CD14-positive monocyte (primary cell): ENCODE measurements around the gene DNAJB8. TPM values are rescaled to one million over a fixed set of nuclear protein-coding genes. Genes with fewer than 3 reads are reported as not detected.

ENCODE experiments used
- DNase-seq, 3 donors: peaks; one replicate each; pipeline ENCODE4 v3.0.0-alpha.2; 2011 to 2022
- H2AFZ ChIP-seq: 2 replicates; pipeline ENCODE4 v1.6.0; 2012; ENCODE audit warnings: mild to moderate bottlenecking, low read depth, low read length, inconsistent platforms; ENCODE audit not compliant: insufficient read depth, poor library complexity, severe bottlenecking
- H3K27ac ChIP-seq, 2 donors: 1 replicate in 1 of 2; 2 replicates in 1 of 2; pipeline ENCODE4 v1.5.1; 2012 to 2013; ENCODE audit warnings: low read length in 2 of 2, control low read depth in 1 of 2, inconsistent platforms in 1 of 2, low read depth in 1 of 2, mild to moderate bottlenecking in 1 of 2
- H3K27me3 ChIP-seq, 2 donors: one replicate each; pipeline versions ENCODE4 v1.6.0 to v1.6.1; 2011 to 2013; ENCODE audit warnings: low read length in 2 of 2; ENCODE audit not compliant: control insufficient read depth in 2 of 2, insufficient read depth in 2 of 2
- H3K36me3 ChIP-seq, 2 donors: replicated peaks in 1 of 2; 1 replicate in 1 of 2; 2 replicates in 1 of 2; pipeline versions ENCODE4 v1.5.1 to v1.6.1; 2012 to 2013; ENCODE audit warnings: low read length in 2 of 2, control low read depth in 1 of 2, inconsistent platforms in 1 of 2, mild to moderate bottlenecking in 1 of 2; ENCODE audit not compliant: insufficient read depth in 2 of 2, control insufficient read depth in 1 of 2
- H3K4me1 ChIP-seq, 2 donors: 1 replicate in 1 of 2; 2 replicates in 1 of 2; pipeline versions ENCODE4 v1.5.1 to v1.6.1; 2012 to 2013; ENCODE audit warnings: low read length in 2 of 2, control low read depth in 1 of 2, inconsistent platforms in 1 of 2, mild to moderate bottlenecking in 1 of 2, moderate library complexity in 1 of 2; ENCODE audit not compliant: insufficient read depth in 2 of 2, control insufficient read depth in 1 of 2
- H3K4me2 ChIP-seq: replicated peaks from 2 replicates; pipeline ENCODE3; 2012; ENCODE audit warnings: low read length, moderate library complexity, mild to moderate bottlenecking; ENCODE audit not compliant: poor library complexity, severe bottlenecking; ENCODE audit errors: extremely low read depth
- H3K4me3 ChIP-seq, 3 experiments: fragments of 200-600 bp in 1 of 3; sonication (generic) in 1 of 3; replicated peaks in 1 of 3; 1 replicate in 2 of 3; 2 replicates in 1 of 3; pipeline ENCODE4 v1.5.1; 2011 to 2013; ENCODE audit warnings: low read length in 3 of 3, mild to moderate bottlenecking in 3 of 3, control low read depth in 2 of 3, low read depth in 2 of 3, inconsistent platforms in 1 of 3, moderate library complexity in 1 of 3
- H3K79me2 ChIP-seq: 2 replicates; pipeline ENCODE4 v1.6.0; 2012; ENCODE audit warnings: mild to moderate bottlenecking, control low read depth, inconsistent platforms, low read length, moderate library complexity; ENCODE audit not compliant: insufficient read depth
- H3K9ac ChIP-seq: 2 replicates; pipeline ENCODE4 v1.6.0; 2017; ENCODE audit warnings: low read length, mild to moderate bottlenecking; ENCODE audit not compliant: insufficient read depth, poor library complexity, severe bottlenecking
- H3K9me3 ChIP-seq, 2 donors: replicated peaks in 1 of 2; 1 replicate in 1 of 2; 2 replicates in 1 of 2; pipeline versions ENCODE4 v1.5.1 to v1.6.1; 2012 to 2013; ENCODE audit warnings: low read length in 2 of 2, control low read depth in 1 of 2; ENCODE audit not compliant: control insufficient read depth in 1 of 2, insufficient read depth in 1 of 2
- H4K20me1 ChIP-seq: 2 replicates; pipeline ENCODE4 v1.6.0; 2012; ENCODE audit warnings: mild to moderate bottlenecking, low read length, control low read depth, moderate library complexity; ENCODE audit not compliant: insufficient read depth
- H3K27ac Mint-ChIP-seq, 7 donors: one replicate each; pipeline ENCODE4 v1.8.0; 2020; ENCODE audit warnings: mild to moderate bottlenecking in 7 of 7, mixed read lengths in 7 of 7, moderate library complexity in 6 of 7, inconsistent platforms in 2 of 7
- H3K27me3 Mint-ChIP-seq, 3 donors: one replicate each; pipeline ENCODE4 v1.8.0; 2021 to 2022; ENCODE audit warnings: low read depth in 3 of 3, mild to moderate bottlenecking in 3 of 3, mixed read lengths in 3 of 3, moderate library complexity in 3 of 3, inconsistent platforms in 1 of 3
- H3K36me3 Mint-ChIP-seq, 2 donors: one replicate each; pipeline ENCODE4 v1.8.0; 2020; ENCODE audit warnings: mixed read lengths in 2 of 2, inconsistent platforms in 1 of 2, mild to moderate bottlenecking in 1 of 2
- H3K4me1 Mint-ChIP-seq: one replicate; pipeline ENCODE4 v1.8.0; 2020; ENCODE audit warnings: mild to moderate bottlenecking, mixed read lengths
- H3K4me3 Mint-ChIP-seq, 2 donors: one replicate each; pipeline ENCODE4 v1.8.0; 2020; ENCODE audit warnings: mild to moderate bottlenecking in 2 of 2, mixed read lengths in 2 of 2, moderate library complexity in 1 of 2
- H3K9me3 Mint-ChIP-seq, 7 donors: one replicate each; pipeline ENCODE4 v1.8.0; 2020 to 2022; ENCODE audit warnings: mixed read lengths in 7 of 7, mild to moderate bottlenecking in 6 of 7, moderate library complexity in 6 of 7, inconsistent platforms in 2 of 7
- WGBS: methylation state at CpG from one replicate; pipeline ENCODE4 v1.1.5; 2013; ENCODE audit warnings: missing lambda C conversion rate; ENCODE audit not compliant: insufficient coverage; 5-methylcytosine and 5-hydroxymethylcytosine counted together
- intact Hi-C, 2 donors: fragments of 100-400 bp; cut with micrococcal nuclease; formaldehyde crosslinking; loops; one replicate each; pipeline versions ENCODE4 v1.15.0 to v1.15.1; 2023
- polyA plus RNA-seq, 3 donors: library from polyadenylated mRNA; depleted of rRNA in 1 of 3; unstranded in 2 of 3; stranded (reverse) in 1 of 3; fragments of 300-500 nt in 2 of 3; fragments of >200 nt in 1 of 3; fragmentation: Illumina TruSeq in 2 of 3; gene quantifications; 1 replicate in 2 of 3; 2 replicates in 1 of 3; pipeline ENCODE4 v1.2.3, GENCODE V29; 2012 to 2021
- TF ChIP-seq, protein P1 (sequence below): fragments of 200-600 bp; IDR thresholded peaks from one replicate; pipeline ENCODE4 v1.8.0; 2022; ENCODE audit warnings: antibody characterized with exemption, mild to moderate bottlenecking

DNAJB8 gene
- polyA plus RNA-seq, 3 donors, result not detected

DNA sequence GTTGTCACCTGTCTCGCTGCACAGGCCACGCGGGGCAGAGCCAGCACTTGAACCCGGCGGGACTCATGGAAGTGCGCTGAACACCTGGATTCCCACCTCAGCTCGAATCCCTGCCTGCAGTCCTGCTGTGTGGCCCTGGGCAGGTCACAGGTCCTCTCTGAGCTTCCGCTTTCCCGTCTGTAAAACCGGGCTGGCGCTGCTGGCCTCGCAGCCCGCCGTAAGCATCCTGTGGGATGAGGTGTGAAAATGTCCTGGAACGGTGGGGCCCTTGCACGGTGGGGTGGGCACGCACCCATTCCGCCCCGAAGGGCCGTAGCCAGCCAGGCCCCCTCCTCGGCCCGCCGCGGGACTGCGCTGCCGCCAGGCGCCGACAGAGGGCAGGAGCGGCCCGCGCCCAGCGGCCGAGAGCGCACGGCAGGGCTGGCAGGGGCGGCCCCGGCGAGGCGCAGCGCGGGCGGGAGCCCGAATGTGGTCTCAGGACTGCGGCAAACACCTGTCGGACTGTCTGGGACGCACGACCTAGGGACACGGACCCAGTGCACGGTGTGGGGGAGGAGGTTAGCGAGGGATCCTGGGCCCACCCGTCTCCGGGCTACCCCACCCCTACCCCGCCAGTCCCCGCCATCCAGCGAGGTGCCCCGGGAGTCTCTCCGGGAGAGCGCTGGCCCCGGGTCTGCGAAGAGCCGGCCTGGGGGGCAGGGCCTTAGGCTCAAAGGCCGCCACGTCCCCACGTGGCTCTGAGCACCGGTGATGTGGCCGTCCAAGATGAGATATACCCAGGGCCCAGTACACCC is 40.4 kb downstream of the DNAJB8 start:
- no peaks in the 10 kb centered on the region for H3K36me3 ChIP-seq
- Mint-ChIP-seq H3K36me3 (no peaks in the 10 kb centered on the region), H3K4me3 (peak overlapping the region in 1 of 2 donors; percentile 59), H3K4me1 (no peaks in the 10 kb centered on the region), H3K27me3 (peaks cover 15 to 32% (median 30%) of the 10 kb centered on the region in 3 donors), H3K9me3 (no peaks in the 10 kb centered on the region), H3K27ac (no peak overlapping the region)
- peak overlapping the region in 2 of 3 experiments; percentile 18 to 65 for H3K4me3 ChIP-seq
- no peaks in the 10 kb centered on the region for H3K9me3 ChIP-seq
- intact Hi-C loops, result loop anchor here (1.0 to 5.0 kb wide), 4 partner anchors 64 to 182 kb away; no protein-coding TSS in a partner anchor
- peak overlapping the region; percentile 46 for H3K9ac ChIP-seq
- peak; percentile 12 to 47 (median 45) for DNase-seq
- TF ChIP-seq, protein P1, sequence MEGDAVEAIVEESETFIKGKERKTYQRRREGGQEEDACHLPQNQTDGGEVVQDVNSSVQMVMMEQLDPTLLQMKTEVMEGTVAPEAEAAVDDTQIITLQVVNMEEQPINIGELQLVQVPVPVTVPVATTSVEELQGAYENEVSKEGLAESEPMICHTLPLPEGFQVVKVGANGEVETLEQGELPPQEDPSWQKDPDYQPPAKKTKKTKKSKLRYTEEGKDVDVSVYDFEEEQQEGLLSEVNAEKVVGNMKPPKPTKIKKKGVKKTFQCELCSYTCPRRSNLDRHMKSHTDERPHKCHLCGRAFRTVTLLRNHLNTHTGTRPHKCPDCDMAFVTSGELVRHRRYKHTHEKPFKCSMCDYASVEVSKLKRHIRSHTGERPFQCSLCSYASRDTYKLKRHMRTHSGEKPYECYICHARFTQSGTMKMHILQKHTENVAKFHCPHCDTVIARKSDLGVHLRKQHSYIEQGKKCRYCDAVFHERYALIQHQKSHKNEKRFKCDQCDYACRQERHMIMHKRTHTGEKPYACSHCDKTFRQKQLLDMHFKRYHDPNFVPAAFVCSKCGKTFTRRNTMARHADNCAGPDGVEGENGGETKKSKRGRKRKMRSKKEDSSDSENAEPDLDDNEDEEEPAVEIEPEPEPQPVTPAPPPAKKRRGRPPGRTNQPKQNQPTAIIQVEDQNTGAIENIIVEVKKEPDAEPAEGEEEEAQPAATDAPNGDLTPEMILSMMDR, result peak; percentile 97
- H3K27ac ChIP-seq, result no peak overlapping the region
- no peaks in the 10 kb centered on the region for H3K79me2 ChIP-seq
- H3K4me2 ChIP-seq, result peak overlapping the region; percentile 76
- H2AFZ ChIP-seq, result peak overlapping the region; percentile 83
- no peaks in the 10 kb centered on the region for H4K20me1 ChIP-seq
- WGBS, result 14% methylated on average over 42 of the region's 66 CpGs
- peaks cover 7 to 11% of the 10 kb centered on the region in 2 donors for H3K4me1 ChIP-seq
- peaks cover 0 to 21% of the 10 kb centered on the region in 2 donors for H3K27me3 ChIP-seq

DNA sequence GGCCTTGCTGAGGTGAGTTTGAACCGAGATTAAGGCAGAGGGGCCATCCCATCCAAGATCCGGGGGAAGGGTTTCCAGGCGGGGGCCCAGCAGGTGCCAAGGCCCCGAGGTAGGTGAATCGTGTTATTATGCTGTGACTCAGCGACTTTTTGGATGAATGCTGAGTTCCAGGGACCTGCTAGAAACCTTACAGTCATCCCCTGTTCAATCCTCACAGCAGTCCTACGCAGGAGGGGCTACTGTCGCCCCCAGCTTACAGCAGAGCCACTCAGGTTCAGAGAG is 40.9 kb downstream of the DNAJB8 start:
- Mint-ChIP-seq H3K36me3 (no peaks in the 10 kb centered on the region), H3K4me3 (no peak overlapping the region), H3K4me1 (no peaks in the 10 kb centered on the region), H3K27ac (no peak overlapping the region), H3K9me3 (no peaks in the 10 kb centered on the region), H3K27me3 (peaks cover 9 to 27% (median 24%) of the 10 kb centered on the region in 3 donors)
- TF ChIP-seq, protein P1, result no peak
- Histone ChIP-seq H3K9ac (peak overlapping the region; percentile 46), H3K27me3 (peaks cover 0 to 16% of the 10 kb centered on the region in 2 donors), H3K36me3 (no peaks in the 10 kb centered on the region), H3K9me3 (no peaks in the 10 kb centered on the region), H3K27ac (no peak overlapping the region), H3K4me1 (peaks cover 7 to 11% of the 10 kb centered on the region in 2 donors), H3K4me2 (peak overlapping the region; percentile 76), H3K4me3 (no peak overlapping the region), H3K79me2 (no peaks in the 10 kb centered on the region), H4K20me1 (no peaks in the 10 kb centered on the region), H2AFZ (peak overlapping the region; percentile 83)
- no peak for DNase-seq
- WGBS, result 67% methylated on average over 5 of the region's 8 CpGs
- intact Hi-C loops, result loop anchor here (1.0 to 5.0 kb wide), 4 partner anchors 65 to 183 kb away; no protein-coding TSS in a partner anchor
